GM18909 (cell line): Measurements from ENCODE around the gene ERVFRD-1.

Experiments
- ATAC-seq: cut with Tn5 transposase; IDR thresholded peaks from one replicate; pipeline ENCODE4 v1.9.1; 2021; ENCODE audit warnings: mild to moderate bottlenecking; ENCODE audit not compliant: unreplicated experiment, poor library complexity

The ERVFRD-1 gene, protein sequence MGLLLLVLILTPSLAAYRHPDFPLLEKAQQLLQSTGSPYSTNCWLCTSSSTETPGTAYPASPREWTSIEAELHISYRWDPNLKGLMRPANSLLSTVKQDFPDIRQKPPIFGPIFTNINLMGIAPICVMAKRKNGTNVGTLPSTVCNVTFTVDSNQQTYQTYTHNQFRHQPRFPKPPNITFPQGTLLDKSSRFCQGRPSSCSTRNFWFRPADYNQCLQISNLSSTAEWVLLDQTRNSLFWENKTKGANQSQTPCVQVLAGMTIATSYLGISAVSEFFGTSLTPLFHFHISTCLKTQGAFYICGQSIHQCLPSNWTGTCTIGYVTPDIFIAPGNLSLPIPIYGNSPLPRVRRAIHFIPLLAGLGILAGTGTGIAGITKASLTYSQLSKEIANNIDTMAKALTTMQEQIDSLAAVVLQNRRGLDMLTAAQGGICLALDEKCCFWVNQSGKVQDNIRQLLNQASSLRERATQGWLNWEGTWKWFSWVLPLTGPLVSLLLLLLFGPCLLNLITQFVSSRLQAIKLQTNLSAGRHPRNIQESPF

DNA sequence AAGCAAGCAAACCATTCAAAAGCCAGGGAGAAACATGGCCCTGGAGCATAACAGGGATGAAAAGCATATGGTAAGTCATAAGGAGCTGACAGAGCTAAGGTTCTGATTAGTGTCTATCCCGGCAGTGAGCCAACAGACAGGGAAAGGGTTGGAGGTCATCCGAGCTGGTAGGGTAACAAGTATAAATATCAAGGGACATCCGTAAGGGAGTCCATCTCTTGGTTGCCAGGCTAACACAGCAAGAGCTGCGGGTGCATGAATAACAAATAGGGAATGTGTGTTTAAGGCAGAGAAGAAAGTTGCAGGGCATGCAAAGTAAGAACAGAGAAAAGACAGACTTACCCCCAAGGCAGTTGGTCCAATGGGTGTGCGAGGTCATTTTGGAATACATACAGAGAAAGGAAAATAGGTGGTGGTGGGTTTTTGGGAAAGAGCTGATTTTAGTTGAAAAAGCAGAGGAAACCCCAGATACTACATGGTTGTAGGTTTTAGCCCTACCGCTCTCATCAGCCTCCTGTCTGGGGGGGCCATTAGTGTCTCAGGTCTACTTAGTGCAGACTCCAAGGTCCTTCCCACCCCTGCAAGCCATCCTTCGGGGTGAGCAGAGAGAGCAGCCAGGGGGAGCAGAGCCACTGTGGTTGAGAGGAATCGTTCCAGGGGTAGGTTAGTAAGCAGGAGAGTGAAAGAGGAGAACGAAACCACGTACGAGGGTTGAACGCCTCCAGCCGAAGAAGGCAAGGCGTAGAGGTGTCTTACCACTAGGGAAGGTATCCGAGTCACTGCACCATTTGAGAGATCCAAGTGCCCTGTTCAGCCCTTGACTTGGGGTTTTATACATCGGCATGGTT lies at the start of gene ERVFRD-1:
TSS of gene ERVFRD-1 (minus strand) at position 805 of the 848 bp plus-strand sequence. CDS start 6,415 bp downstream, outside the sequence.
- ATAC-seq, result no peak

DNA sequence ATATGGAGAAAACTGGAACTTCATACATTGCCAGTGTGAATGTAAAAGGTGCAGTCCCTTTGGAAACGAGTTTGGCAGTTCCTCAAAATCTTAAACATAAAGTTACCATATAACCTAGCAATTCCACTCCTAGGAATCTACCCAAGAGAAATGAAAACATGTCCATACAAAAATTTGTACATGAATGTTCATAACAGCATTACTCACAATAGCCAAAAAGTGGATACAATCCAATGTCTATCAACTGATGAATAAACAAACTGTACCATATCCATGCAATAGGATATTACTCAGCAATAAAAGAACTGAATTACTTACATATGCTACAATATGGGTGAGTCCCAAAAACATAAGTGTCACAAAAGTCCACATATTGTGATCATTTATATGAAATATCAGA lies 48.7 kb upstream of the ERVFRD-1 start:
- no peak for ATAC-seq

DNA sequence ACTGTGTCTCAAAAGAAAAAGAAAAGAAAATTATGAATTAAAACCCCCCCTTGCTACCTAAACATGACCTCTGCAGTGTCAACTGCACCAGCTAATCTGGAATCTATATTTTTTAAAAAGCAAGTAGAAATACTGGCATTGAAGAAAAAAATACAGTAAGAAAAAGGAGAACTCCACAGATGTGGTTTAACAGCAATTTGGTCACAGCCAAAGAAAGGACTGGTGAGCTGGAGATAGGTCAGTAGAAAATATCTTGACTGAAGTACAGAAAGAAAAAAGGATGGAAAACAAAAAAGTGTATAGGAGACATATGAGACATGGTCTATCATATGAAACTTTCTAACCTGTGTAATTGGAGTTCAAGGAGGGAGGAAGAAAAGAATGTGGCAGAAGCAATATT lies 44.1 kb upstream of the ERVFRD-1 start:
- ATAC-seq, result no peak

DNA sequence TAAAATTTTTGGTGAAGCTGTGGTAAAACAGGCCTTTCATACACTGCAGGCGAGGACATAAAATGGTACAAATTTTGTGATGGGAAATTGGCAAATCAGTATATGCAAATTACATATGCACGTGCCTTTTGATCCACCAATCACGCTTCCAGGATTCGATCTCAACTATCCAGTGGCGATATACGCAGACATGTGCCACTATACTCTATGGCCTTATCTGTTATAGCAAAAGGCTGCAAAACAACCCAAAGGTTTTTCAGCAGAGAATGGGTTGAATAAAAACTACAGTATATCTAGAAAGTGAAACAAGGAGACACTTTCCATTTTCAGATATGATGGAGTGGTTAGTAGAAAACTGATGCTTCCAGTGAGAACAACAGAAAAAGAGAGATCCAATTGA lies 41.9 kb upstream of the ERVFRD-1 start:
- no peak for ATAC-seq

DNA sequence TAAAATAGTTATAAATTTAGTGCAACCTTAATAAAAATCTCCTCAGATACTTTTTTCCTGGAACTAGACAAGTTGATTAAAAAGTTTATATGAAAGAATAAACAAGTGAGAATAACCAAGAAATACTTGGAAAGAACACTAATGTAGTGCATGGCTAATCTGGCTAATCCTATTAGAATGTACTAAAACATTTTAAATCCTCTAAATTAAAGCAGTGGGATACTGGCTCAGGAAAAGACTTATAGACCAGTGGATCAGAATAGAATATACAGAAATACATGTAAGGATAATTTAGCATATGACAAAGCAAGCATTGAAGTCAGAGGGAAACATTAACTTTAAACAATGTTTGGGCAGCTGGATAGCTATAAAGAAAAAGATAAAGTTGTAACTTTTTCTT lies 41.1 kb upstream of the ERVFRD-1 start:
- ATAC-seq, result no peak

DNA sequence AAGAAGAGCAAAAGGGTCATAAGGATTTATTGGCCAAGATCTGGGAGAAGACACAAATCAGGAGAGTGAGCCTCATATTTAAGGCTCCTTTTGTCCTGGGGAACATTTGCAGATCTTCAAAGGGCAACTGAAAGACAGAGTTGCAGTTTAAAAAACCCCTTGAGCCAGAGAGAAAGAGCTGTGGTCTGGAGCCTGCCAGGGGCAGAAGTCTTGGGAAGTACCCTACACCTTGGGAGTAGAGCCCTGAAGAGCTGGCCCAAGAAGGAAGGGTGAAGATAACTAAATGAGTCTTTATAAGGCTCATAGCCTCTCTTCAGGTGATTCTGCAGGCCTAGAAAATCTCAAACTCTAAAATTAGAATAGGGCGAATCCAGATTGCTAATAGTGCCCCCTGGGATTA lies 40.0 kb upstream of the ERVFRD-1 start:
- no peak for ATAC-seq

DNA sequence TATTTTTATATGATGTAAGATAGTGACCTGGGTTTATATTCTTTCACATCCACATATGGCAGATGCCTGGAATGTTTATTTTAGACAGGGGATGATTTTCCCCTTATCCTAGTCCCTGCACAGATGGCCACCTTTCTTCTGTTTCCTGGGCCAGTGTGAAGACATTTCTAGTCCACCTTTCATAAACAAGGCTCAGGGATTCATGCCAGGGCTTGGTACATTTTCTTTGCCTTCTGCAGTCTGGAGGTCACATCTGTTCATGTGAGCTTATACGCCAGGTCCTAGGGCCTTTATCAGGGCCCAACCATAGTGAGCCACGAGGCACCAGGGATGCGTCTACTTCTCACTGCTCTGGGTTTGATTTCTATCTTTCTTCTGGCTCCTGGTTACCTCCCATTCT lies 38.0 kb upstream of the ERVFRD-1 start:
- ATAC-seq, result no peak

DNA sequence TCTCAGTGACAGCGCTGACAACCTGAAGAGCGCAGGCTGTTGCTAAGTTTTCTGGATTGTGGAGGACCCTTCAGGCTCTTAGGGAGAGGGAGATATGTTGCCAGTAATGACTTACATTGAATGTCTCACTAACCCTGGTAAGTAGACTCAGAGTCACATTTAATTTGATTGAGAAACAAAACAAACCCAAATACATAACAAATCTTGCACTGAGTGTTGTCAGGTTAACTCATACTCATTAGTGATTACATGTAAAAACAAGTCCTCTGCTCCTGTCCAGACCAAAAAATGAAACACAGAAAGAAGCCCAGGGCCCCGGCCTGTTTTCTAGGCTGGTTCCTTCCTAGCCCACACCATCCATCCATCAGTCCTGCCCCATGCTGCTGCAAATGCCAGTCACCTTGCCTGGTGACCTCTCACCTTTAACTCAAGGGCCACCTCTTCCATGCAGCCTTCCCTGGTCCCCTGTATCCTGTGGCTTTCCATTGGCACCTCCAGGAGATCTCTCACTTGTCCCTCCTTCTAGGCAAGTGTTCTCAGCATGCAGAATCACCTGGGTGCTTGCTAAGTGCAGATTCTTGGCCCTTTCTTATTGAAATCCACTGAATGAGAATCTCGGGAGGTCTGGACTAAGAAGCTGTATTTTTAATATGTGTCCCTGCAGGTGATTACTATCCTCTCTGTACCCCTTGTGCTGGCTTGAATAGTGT lies 34.7 kb upstream of the ERVFRD-1 start:
- no peak for ATAC-seq

DNA sequence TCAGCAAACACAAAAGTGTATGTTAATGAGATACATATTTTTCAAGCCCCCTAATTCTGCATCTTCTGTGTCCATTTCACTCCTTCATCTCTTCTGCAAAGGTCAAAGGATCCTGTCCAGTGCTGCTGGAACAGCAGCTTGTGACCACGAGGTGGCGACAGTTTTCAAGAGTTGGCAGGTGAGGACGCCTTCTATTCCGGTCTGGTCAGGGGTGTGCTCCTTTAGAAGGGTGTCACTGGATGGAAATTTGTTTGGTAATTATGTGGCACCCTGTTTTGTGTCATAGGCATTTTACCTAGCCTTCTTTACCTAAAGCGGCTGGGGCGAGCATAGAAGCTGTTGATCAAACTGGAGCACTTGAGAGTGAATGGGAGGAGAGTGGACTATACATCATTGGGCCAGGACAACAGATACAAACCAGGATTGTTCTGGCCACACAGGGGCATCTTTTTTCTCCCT lies 32.9 kb upstream of the ERVFRD-1 start:
- ATAC-seq, result no peak

DNA sequence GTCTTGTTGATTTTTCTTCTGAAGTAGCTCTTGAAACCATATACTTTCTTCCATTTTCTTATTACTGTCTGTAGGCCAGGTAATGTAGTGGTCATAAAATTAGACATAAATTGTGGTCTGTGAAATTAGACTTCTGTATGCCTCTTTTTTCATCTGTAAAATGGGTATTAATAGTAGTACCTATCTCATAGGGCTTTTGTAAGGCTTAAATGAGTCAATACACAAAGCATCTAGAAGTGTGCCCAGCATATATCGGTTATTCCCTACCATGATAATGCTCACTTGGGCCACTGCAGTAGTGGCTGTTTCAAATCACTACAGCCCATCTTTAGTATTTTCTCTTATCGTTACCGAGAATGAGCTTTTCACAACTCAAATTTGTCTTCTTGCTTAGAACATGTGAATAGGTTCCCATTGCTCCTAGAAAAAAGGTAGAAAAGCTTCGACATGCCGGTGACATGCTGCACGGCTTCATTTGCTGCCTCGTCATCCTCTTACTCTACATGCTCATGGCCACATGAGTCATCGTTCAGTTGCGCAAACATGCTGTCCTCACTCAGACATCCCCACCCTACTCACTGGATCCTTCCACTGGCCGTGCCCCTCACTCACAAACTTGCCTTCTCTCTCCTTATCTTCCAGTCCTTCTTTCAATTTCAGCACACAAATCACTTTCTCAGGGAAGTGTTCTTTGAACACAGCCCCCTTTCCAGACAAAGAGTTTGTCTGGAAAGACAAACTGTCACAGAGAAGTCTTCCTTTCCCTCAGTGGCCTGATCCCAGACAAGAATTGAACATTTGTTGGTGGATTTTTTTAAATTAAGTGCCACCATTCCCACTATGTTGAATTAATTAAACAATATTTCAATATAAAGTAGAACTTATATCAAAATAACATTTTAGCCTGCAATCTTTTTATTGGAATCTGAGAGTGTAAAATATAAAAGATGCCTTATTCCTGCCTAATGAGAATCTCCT lies 32.2 kb upstream of the ERVFRD-1 start:
- ATAC-seq, result no peak

DNA sequence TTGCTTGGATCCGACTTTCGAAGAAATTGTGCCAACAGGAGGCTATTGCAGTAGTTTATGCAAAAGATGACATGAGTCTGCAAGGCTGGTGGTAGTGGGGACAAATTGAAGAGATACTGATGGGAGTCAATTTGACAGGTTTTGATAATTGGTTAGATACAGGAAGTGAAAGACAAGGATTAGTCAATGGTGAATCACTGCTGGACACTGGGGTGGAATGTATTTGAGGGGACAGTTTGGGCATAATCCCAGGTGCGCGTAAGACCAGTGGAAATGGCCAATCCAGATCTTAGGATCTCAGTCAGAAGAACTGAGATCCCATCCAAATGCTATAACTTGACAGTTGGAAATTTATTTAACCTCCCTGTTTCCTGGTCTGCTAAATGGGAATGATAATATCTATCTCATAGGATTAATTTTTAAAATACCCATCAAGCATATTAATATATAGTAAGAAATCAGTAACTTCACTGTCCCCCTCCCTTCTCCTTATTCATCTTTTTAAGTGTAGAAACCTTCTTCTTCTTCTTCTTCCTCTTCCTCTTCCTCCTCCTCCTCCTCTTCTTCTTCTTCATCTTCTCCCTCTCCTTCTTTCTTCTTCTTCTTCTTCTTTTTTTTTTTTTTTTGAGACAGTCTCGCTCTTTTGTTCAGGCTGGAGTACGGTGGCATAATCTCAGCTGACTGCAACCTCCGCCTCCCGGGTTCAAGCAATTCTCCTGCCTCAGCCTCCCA lies 30.9 kb upstream of the ERVFRD-1 start:
- ATAC-seq, result no peak

DNA sequence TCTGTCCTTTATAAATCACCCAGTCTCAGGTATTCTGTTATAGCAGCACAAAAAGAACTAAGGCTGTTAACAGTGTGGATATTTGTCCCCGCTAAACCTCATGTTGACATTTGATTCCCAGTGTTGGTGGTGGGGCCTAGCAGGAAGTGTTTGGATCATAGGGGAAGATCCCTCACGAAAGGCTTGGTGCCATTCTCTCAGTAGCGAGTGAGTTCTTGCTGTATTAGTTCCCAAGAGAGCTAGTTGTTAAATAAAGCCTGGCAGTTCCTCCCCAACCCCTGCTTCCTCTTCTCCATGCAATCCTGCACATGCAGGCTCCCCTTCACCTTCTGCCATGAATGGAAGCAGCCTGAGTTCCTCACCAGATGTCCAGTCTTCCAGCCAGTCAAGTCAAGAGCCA lies 29.8 kb upstream of the ERVFRD-1 start:
- no peak for ATAC-seq

DNA sequence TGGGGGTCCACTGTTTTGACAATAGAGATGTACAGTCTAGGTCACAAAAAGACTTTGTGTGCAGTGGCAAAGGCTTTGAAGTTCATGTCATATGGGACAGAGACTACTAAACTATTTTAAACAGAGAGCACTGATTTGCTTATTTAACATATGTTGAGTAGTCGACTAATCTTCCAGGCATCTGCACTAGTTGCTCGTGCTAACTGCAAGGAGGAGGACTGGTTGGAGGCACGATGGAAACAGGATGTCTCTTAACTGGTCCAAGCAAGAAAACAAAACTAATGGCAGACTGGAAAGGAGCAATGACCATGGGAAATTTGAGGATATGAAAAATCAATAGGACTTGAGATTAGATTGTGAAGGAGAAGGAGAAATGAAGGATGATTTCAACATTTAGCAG lies 28.5 kb upstream of the ERVFRD-1 start:
- ATAC-seq, result no peak

DNA sequence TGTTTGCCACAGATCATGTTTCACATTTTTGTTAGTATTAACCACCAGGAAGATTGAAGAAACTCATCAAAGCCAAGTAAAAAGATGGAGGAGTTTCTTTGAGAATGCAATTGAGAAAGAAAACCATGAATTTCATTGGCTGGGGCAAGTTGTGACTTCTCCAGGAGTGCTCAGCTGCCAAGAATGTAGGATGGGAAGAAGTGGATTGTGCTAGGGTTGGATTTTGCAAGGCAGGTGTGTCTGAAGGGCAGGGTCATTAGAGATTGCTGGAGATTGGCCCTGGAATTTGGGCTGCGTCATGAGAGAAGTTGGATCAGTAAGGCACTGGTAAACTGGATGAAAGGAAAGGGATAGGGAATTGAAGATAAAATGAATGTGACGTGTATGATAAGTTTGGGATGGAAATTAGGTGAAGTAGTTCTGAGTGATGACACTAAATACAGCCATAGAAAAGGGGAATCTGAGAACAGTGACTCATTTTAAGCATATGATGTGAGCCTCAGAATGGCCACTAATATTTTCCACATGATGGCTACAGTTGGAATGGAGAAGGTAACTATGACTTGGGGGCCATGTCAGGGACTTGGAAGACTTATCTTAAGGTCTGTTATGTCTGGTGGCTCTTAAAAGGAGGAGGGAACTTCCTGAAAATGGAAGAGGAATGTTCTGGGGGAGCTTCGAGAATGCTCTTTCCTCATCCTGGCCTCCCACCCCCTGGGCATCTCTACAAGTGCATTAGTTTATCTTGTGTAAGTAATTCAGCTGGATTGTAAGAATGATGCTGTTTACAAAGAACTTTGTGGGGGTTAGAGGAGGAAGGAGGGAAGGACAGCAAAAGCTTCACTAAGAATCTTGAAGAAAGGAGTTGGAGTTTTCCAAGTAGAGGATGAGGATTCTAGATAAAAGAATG lies 27.8 kb upstream of the ERVFRD-1 start:
- ATAC-seq, result no peak

DNA sequence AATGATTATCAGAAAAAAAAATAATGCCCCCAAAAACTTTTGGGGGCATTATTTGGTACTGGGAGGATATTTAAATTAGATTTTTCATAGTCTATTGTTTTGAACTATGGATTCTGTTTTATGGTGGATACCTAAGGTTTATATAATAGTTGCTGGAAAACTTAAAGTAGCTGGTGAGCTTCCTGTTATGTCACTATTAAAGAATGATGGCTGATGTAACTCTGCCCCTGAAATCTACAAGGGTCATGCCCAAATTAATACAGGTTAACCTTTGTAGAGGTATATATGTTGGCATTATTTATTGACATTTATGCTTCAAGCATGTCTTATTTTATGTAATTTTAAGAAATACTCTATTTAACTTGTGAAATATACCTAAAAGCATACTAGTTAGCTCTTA lies 25.3 kb upstream of the ERVFRD-1 start:
- no peak for ATAC-seq

DNA sequence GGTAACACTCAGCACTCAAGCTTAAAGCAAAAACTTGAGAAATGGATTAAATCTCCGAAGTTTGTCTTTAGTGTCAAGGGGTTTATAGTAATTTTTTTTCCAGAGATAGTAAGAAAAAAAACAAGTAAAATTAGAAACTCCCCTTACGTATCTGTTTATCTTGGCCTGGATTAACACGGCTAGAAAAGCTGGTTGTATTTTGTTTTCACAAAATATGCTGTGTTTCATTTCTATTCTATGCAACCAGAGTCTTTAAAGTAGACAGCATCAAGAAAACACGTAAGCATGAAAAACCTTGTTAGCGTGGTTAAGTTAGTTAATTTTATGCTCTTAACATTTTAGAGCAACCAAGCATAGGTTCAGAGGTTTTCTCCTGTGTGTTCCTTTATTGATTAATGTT lies 21.8 kb upstream of the ERVFRD-1 start:
- no peak for ATAC-seq

DNA sequence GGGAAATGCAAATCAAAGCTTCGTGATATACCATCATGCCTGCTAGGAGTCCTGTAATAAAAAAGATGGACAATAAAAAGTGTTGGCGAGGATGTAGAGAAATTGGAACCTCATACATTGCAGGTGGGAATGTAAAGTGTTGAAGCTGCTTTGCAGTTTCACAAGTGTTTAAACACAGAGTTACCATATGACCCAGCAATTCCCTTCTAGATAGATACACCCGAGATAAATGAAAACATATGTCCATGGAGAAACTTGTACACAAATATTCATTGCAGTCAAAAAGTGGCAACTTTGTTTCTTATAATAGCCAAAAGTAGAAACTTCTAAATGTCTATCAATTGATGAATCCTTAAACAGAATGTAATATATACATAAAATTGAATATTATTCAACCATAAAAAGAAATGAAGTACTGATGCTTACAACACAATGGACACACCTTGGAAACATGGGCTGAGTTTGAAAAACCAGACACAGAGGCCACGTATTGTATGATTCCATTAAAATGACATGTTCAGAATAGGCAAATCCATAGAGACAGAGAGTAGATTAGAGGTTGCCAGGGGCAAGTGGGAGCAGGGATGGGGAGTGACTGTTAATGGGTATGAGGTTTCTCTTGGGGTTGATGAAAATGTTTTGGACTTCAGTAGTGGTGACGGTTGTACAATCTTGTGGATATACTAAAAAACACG lies 20.8 kb upstream of the ERVFRD-1 start:
- no peak for ATAC-seq
